H54 (cell line): ENCODE data around the gene INHBB.

Experiments
- DNase-seq: peaks from one replicate; pipeline ENCODE4 v3.0.0; 2011; ENCODE audit warnings: low spot score, mixed read lengths; ENCODE audit not compliant: insufficient read length
- FAIRE-seq: peaks from 3 replicates; lab custom pipeline; 2011; peaks lifted over from hg19 to GRCh38; lab: Jason Lieb, UNC
- POLR2A ChIP-seq: IDR thresholded peaks from 2 replicates; pipeline ENCODE4 v1.6.1; 2011; ENCODE audit warnings: low read depth, mild to moderate bottlenecking, low read length

INHBB gene

GRCh38 chr2:120312076-120312475 lies 33.9 kb upstream of the INHBB start:
- FAIRE-seq, result no peak
- TF ChIP-seq POLR2A, result no peak

GRCh38 chr2:120312860-120313694 lies 32.9 kb upstream of the INHBB start:
- no peak for TF ChIP-seq POLR2A
- FAIRE-seq, result peak; percentile 52
- peak; percentile 64 for DNase-seq

More at GRCh38 chr2:120312076-120312475, 33.9 kb upstream of the INHBB start:
- no peak for DNase-seq

DNA sequence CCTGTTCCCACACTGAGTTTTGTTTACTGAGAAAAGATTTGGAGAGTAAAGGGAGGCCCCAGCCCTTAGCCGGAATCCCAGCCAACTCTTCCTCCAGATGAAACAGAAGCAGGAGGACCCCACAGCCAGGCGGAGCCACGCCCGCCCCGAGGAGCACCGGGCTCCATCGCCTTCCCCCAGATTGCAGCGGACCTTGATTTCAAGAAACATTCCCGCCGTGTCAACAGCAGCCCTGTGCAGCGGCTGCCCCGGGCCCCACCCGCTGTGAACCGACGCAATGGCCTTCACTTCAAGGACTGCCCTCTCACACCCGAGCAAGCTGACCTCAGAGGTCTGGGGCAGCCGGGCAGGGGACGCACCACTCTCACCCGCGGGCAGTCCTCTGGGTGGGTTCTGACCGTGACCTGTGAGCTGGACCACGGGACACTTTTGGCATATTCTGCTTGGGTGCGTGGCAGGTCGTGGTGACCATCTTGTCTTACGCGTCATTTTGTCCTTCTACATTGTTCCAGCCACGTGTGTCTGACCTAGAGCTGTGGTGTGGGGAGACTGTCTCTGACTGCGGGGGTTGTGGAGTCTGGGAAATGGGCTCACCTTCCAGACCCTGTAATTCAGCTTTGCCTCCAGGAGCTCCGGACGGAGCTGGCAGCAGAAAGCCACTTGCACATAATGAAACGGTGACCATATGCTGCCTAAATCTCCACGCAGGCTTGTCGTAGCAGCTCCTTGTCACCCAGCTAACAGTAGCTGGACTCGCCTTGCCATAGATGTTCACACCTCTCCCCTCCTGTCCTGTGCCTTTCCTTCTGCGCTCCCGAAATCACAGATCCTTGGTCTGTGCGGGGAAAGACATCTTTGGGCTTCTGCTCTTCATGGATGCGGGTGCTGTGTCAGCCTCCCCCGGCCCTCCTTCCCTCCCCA lies 32.0 kb upstream of the INHBB start:
- no peak for FAIRE-seq
- no peak for DNase-seq
- no peak for TF ChIP-seq POLR2A

GRCh38 chr2:120314690-120315366 lies 31.1 kb upstream of the INHBB start:
- FAIRE-seq (no peak), DNase-seq (no peak)
- TF ChIP-seq POLR2A, result no peak

DNA sequence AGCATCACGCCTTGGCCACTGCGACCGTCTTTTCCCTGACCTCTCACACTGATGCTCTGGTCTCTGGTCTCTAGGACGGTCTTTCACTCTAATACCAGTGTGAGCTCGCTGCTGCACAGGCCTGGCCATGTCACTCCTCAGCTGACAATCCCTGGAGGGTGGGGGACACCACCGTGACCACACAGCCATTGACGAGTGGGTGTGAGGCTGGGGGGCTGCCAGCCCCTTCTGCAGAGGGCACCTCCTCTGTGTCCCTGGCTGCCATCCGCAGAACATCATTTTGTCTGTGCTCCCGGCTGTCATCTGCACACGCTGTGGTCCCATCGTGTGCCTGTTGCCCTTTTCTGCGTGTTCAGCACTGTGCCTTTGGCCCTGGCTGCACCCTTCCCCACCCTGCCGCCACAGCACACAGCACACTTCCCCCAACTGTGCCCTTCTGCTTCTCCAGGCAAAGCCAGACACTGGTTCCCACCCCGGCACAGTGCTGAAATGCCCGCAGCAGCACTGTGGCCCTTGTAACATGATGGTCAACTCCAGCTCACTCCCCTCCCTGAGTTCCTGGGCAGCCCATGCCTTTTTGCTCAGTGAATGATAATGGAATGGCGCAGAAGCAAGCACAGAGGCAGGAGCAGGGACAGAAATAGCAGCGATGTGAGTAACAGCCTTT lies 30.4 kb upstream of the INHBB start:
- FAIRE-seq (no peak), DNase-seq (no peak)
- TF ChIP-seq POLR2A, result no peak

GRCh38 chr2:120316071-120316470 lies 29.9 kb upstream of the INHBB start:
- no peak for TF ChIP-seq POLR2A
- DNase-seq (no peak), FAIRE-seq (no peak)

DNA sequence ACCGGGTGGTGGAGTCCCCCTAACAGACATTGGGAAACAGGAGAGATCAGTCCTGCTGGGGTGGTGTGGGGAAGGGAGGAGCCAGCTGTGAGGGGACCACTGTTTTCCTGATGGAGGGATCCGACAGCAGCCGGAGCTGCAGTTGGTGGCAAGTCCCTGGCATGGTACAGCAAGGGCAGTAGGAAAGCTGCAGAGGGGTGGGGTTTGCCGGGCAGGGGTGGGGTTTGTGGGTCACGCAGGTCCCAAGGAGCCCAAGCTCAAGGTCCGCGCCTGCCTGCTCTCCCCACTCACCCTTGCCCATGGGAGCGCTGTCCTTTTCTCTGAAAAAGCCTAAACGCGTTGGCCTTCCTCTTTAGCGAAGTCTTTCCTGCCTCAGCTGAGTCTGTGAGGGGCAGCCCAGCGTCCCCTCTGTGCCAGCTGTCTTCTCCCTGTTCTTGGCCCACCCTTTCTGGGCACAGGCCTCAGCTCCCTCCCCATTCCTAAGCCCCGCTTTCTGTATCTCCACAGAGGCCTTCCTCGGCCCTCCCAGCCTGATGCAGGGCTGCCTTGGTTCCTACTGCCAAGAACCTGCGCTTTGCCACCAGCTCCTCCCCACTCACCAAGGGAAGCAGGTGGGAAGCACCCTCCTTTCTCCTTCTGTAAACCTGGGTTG lies 29.3 kb upstream of the INHBB start:
- TF ChIP-seq POLR2A, result no peak

DNA sequence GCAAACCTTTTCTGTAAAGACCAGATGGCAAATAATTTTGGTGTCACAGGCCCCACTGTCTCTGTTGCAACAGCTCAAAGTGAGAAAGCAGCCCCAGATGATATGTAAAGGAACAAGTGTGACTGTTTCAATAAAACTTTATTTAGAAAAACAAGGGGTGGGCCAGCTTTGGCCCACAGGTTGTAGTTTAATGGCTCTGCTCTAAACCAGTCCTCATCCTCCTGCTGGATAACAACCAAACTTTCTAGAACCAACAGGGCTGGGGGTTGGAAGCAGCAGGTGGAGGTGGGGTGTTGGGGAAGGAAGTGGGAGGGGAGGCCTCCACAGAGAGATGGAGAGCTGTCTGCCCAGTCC lies 28.8 kb upstream of the INHBB start:
- DNase-seq (no peak), FAIRE-seq (no peak)
- TF ChIP-seq POLR2A, result no peak

More for the DNA sequence above, 29.3 kb upstream of the INHBB start:
- FAIRE-seq, result no peak
- no peak for DNase-seq

DNA sequence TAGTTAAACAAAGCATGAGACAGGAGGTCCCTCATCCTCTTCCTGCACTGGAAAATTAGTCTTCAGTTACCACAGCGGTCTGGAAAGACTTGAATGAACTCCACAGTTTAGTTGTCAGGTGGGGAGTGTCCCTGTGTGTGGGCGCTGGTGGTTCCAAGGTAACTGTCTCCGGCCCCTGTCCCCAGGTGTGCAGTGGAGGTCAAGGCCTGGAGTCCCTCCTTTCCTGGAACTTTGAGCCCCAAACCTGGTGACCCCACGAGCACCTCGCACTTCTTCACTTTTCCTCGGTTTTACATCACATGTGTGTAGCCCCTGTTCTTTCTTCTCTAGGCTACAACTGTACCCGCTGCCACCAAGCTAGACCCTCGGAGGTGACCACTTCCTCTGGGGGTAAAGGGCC lies 28.0 kb upstream of the INHBB start:
- no peak for TF ChIP-seq POLR2A
- FAIRE-seq (no peak), DNase-seq (no peak)

DNA sequence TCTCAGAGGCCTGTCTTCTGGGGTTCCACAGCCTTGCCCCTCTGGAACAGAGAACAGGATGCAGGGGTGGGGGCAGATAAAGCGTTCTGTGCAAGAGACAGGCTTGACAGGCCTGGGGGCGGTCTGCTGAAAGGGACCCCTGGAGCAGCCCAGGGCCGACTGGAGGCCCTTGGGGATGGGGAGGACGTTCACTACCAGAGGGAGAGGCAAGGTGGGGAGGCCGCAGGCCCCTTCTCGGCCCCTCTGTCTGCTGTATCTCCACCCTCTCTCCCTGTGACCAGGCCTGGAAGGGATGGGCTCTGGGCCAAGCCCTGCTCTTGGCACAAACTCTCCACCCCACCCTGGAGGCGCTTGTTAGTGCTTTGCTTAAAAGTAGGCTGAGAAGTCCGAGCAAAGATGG lies 27.3 kb upstream of the INHBB start:
- DNase-seq, result no peak
- no peak for FAIRE-seq
- no peak for TF ChIP-seq POLR2A

DNA sequence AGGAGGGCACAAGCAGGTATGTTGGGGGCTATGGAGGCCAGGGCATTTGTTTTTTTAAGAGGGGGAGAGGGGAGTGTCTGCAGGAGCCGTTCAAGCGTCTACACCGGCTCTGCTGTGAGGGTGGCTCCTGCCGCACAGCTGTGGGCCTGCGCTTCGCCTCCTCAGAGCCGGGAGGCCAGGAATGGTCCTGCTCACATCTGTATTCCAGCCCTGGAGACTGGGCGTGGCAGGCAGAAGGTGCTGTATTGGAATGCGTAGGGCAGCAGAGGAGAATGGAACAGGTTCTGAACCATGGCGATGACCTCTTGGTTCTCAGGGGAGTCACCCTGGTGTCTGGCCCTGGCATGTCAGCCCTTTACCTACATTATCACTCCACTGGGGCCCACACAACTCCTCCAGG lies 26.8 kb upstream of the INHBB start:
- DNase-seq (no peak), FAIRE-seq (no peak)
- no peak for TF ChIP-seq POLR2A

DNA sequence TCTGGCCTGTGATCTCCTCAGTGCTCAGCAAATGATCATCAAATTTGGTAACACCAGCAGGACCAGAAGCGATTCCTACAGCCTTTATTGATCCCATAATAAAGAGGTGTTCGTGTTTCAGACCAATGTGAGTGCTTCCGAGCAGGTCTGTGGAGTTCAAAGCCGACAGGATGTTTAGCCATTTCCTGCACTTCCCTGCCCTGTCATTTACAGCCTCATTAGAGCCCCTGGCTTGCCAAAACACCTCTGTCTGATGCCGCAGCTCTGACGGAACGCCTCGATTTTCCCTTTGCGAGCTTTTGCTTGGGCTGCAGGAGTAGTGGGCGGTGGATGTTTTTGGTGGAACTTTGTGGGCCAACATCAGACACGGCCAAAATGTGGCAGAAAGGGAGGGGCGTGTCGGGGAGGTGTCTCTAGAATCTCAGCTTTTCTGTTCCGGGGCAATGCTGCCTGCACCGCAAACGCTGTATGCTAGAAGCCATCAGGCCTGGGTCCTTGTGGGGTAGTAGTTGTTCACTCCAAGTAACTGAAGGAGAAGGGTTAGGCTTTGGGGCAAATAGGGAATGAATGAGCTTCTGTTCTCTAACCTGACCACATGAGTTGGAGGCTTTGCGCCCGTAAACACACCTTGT lies 26.1 kb upstream of the INHBB start:
- DNase-seq (no peak), FAIRE-seq (no peak)
- TF ChIP-seq POLR2A, result no peak
